Mucosa of stomach (tissue), 1 donor: ENCODE results near the gene ADSS1.

Experiments
- H3K27me3 ChIP-seq: one replicate; pipeline ENCODE4 v1.7.0; 2013; ENCODE audit warnings: mild to moderate bottlenecking, low read length; ENCODE audit not compliant: control insufficient read depth, insufficient read depth
- H3K36me3 ChIP-seq: one replicate; pipeline ENCODE4 v1.7.0; 2013; ENCODE audit warnings: low read length; ENCODE audit not compliant: control insufficient read depth, insufficient read depth
- H3K4me1 ChIP-seq: one replicate; pipeline ENCODE4 v1.7.0; 2013; ENCODE audit warnings: mild to moderate bottlenecking, low read length; ENCODE audit not compliant: control insufficient read depth, insufficient read depth
- H3K4me3 ChIP-seq: one replicate; pipeline ENCODE4 v1.7.0; 2013; ENCODE audit warnings: low read length
- H3K9ac ChIP-seq: one replicate; pipeline ENCODE4 v1.7.0; 2013; ENCODE audit warnings: mild to moderate bottlenecking, low read length, moderate library complexity
- H3K9me3 ChIP-seq: one replicate; pipeline ENCODE4 v1.7.0; 2013; ENCODE audit warnings: mild to moderate bottlenecking, low read length, moderate library complexity; ENCODE audit not compliant: control insufficient read depth
- donor health status: Pancreatic carcinoma.

The ADSS1 gene

DNA sequence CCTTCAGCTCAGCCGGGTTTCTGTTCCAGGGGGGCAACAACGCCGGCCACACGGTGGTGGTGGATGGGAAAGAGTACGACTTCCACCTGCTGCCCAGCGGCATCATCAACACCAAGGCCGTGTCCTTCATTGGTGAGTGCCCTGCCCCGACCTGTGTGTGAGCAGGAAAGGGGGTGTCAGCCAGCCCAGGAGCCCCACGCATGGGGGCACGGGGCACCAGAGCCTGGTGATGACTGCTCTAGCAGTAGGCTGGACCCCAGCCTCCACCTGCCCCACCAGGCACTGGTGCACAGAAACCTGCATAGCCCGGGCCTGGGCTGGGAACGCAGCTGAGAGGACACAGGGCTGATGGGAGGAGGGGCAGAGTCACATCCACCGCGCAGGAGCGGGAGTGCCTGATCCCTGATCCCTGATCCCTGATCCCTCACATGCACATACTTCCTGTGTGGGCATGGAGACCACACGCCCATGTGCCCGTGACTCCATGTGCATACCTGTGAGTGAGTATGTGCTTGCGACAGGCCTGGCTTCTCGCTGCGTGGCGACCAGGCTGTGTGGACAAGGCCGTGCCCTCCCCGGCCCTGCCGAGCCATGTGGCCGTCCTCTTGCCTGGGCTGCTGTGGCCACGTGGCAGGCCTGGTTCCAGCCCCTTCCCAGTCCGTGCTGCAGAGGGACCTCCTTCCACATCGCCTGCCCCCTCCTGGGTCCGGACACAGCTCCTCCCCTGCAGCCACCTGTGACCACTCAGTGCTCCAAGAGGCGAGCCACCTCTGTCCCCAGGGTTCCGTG, 11.2 kb downstream of the ADSS1 start:
- H3K9ac ChIP-seq = no peak overlapping the region
- H3K4me1 ChIP-seq = peaks cover 38% of the 10 kb centered on the region
- H3K9me3 ChIP-seq = no peaks in the 10 kb centered on the region
- H3K36me3 ChIP-seq = peaks cover 4% of the 10 kb centered on the region
- H3K27me3 ChIP-seq = no peaks in the 10 kb centered on the region
- no peak overlapping the region for H3K4me3 ChIP-seq

DNA sequence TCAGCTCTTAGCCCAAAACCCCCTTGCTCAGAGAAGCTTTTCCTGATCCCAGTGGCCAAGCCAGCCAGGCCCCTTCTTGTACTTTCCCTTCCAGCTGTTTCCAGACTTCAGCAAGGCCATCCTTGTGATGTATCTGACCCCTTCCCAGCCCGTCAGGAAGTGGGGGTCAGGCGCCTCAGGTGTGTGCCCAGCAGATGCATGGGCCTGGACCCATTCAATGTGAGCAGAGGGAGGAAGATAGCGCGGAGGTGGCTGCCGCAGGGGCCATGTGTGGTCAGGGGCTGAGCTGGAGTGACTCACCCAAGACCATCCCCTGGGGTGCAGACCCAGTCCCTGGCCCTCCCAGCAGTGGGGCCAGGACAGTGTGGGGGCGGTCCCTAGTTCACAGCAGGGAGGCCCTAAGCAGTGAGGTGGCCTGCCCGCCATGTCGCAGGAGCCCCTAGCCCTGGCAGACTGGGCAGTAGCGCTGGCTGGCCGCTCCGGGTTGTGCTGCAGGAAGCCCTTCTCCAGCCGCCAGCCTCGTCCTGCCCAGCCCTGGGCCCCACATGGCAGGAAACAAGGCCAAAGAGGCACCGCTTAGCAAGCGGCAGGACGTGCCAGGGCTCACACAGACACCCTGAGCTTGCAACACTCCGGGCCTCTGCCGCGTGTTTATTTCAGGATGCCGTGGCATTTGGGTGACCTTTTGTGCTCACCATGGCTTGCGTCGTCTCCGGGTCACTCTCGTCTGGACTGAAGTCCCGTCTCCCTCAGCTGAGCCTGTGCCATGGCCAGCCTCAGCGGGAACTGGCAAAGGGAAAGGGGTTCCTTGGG, 12.0 kb downstream of the ADSS1 start:
- H3K36me3 ChIP-seq = peaks cover 4% of the 10 kb centered on the region
- H3K9me3 ChIP-seq = no peaks in the 10 kb centered on the region
- H3K9ac ChIP-seq = no peak overlapping the region
- H3K27me3 ChIP-seq = no peaks in the 10 kb centered on the region
- H3K4me3 ChIP-seq = no peak overlapping the region
- peaks cover 37% of the 10 kb centered on the region for H3K4me1 ChIP-seq

DNA sequence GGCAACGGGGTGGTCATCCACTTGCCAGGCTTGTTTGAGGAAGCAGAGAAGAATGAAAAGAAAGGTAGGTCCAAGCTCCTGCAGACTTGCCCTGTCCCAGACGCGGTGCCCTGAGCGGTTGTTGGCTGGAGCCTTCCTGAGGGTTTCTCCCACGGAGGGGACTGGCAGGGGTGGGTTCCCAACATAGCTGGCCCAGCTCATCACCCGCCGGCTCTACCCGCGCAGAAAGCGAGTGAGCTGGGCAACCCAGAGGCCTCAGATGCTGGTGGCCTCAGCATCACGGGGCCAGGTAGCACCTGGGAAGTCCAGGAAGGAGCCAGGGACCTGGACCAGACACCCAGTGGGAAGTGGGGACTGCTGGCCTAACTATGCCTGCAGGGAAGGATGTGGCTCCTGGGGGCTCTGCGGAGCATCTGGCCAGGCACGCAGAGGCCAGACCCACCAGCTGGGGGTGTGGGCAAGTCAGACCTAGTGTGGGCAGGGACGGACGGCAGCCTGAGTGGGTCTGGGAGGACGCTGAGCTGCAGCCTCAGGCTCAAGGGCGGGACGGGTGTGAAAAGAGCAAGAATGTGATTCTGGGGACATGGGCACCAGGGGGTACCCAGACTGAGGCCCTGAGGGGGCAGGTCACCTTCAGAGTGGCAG, 14.5 kb downstream of the ADSS1 start:
- Histone ChIP-seq H3K4me3 (no peak overlapping the region), H3K27me3 (no peaks in the 10 kb centered on the region), H3K36me3 (peaks cover 4% of the 10 kb centered on the region), H3K9ac (no peak overlapping the region), H3K9me3 (no peaks in the 10 kb centered on the region), H3K4me1 (peaks cover 13% of the 10 kb centered on the region)

DNA sequence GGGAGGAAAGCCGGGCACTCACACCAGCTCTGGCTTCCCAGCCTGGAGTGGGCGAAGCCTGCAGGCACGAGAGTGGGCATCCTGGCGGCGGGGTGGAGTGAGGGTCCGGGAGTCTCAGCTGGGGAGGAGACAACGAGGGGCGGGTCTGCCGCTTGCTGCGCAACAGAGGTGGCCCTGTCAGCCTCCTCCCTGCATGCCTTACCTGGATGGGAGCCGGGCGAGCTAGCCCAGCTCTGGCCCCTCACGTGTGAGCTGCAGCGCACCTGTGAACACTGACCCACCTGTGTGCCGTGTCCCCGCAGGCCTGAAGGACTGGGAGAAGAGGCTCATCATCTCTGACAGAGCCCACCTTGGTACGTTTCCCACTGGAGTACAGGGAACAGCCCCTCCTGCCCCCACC, 15.0 kb downstream of the ADSS1 start:
- H3K27me3 ChIP-seq = no peaks in the 10 kb centered on the region
- H3K9me3 ChIP-seq = no peaks in the 10 kb centered on the region
- H3K4me3 ChIP-seq = no peak overlapping the region
- no peak overlapping the region for H3K9ac ChIP-seq
- peaks cover 7% of the 10 kb centered on the region for H3K4me1 ChIP-seq
- H3K36me3 ChIP-seq = peaks cover 4% of the 10 kb centered on the region

DNA sequence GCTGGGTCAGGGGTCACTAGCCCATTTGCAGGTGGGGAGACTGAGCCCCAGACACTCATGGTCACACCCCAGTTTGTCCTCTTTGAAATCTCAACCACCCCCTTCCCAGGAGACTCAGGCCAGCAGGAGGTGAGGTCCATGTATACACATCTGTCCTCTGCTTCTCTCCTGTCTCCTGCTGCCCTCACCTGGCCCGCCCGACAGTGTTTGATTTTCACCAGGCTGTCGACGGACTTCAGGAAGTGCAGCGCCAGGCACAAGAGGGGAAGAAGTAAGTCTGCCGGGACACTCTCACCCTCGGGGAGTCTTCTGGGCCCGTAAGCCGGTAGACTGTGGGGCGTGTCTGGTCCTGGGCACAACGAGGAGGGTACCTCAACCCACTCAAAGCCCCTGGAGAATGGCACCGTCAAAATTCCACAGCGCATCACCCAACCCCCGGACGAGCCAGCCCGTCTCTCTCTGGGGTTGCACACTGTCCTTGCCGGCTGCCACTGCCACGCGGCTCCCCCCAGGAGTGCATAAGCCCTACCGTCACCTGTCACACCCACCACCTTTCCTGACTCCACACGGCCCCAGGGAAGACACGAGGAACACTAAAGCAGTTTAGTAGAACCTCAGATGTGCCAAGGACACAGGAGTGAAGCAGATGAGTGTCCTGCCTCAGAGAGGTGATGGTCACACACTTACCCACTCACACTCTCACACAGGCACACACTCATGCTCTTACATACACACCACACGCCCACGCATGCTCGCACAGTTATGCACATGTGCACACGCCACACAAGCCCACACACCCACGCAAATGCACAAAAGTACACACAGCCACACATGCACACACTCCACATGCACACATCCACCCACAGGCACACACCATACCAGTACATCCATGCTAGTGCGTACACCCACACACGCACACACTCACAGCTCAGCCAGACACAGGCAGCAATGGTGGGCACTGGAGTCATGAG, 15.8 kb downstream of the ADSS1 start:
- H3K36me3 ChIP-seq = peaks cover 4% of the 10 kb centered on the region

DNA sequence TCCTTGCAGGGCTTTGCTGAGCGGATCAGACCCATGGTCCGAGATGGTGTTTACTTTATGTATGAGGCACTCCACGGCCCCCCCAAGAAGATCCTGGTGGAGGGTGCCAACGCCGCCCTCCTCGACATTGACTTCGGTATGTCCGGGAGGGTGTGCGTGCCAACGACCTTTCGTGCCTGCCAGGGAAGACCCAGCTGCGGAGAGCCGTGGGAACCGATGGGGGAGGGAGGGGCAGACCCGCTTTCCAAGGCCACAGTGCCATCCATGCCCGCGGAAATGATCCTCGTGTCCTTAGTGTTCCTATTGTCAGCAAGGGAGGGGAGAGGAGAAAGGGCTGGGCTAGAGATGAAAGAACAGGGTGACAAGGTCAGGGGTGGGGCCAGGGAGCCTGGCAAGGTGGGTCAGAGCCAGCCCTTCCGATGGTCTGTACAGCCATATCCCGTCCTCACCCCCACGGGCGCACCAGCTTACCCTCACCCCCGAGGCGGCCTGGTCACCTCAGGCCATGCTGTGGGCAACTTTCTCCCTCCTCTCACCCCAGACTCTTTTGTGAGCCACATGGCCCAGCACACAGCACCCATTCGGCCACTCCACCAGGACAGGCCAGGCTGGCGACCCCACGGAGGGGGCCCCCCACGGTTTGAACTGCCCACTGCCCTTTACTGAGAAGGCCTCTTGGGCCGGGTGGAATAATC, 17.2 kb downstream of the ADSS1 start:
- H3K4me1 ChIP-seq = no peaks in the 10 kb centered on the region
- H3K27me3 ChIP-seq = no peaks in the 10 kb centered on the region
- peaks cover 4% of the 10 kb centered on the region for H3K36me3 ChIP-seq
- no peak overlapping the region for H3K4me3 ChIP-seq
- no peaks in the 10 kb centered on the region for H3K9me3 ChIP-seq
- no peak overlapping the region for H3K9ac ChIP-seq

More for the DNA sequence above, 15.8 kb downstream of the ADSS1 start:
- no peak overlapping the region for H3K9ac ChIP-seq
- no peak overlapping the region for H3K4me3 ChIP-seq
- no peaks in the 10 kb centered on the region for H3K4me1 ChIP-seq
- no peaks in the 10 kb centered on the region for H3K9me3 ChIP-seq
- no peaks in the 10 kb centered on the region for H3K27me3 ChIP-seq

DNA sequence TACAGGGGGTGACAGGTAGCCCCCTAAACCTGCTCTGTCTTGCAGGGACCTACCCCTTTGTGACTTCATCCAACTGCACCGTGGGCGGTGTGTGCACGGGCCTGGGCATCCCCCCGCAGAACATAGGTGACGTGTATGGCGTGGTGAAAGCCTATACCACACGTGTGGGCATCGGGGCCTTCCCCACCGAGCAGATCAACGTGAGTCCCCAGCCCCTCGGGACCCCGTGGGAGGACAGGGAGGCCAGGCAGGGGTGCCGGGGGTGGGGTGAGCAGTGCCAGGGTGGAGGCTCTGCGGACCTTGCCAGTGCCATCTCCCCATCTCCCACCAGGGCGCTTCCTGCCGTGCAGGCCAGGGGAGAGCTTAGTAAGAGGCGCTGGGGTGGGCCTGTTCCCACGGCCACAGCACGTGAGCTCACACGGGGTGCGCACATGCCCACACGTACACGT, 17.8 kb downstream of the ADSS1 start:
- H3K36me3 ChIP-seq = peaks cover 4% of the 10 kb centered on the region
- H3K4me3 ChIP-seq = no peak overlapping the region
- H3K4me1 ChIP-seq = peaks cover 5% of the 10 kb centered on the region
- no peaks in the 10 kb centered on the region for H3K9me3 ChIP-seq
- H3K27me3 ChIP-seq = no peaks in the 10 kb centered on the region
- no peak overlapping the region for H3K9ac ChIP-seq

DNA sequence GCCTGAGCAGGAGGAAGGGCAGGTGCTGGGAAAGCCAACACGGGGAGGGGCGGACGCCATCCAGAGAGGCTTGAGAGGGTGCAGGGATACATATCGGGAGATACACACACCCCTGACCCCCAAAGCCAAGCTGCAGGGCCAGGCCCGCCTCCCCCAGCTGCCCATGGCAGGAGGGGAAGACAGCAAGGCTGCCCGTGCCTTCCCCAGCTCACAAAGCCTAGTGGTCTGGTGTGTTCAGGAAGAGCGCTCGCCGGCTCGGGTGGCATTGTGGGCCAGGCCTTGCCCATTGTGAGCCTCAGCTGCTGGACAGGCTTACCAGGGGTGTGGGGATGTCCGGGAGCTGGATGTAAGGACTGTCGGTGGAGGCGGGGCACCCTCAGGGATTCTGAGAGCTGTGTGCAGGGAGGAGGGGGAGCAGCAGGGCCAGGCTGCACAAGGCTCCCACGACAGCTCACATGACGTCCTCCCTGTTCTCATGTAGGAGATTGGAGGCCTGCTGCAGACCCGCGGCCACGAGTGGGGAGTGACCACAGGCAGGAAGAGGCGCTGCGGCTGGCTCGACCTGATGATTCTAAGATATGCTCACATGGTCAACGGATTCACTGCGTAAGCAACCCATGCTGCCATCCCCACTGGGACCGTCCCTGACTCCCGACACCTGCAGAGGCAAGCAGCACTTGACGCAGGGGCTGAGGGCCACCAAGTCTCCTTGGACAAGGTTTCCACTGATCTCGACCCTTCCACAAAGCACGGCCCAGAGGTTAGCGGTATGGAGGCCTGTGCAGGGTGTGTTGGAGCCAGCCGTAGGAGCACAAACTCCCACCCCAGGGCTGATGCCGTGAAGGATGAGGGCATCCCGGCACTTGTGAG, 18.8 kb downstream of the ADSS1 start:
- H3K4me3 ChIP-seq = no peak overlapping the region
- H3K9me3 ChIP-seq = no peaks in the 10 kb centered on the region
- no peak overlapping the region for H3K9ac ChIP-seq
- H3K4me1 ChIP-seq = peaks cover 15% of the 10 kb centered on the region
- H3K36me3 ChIP-seq = peaks cover 4% of the 10 kb centered on the region
- no peaks in the 10 kb centered on the region for H3K27me3 ChIP-seq

DNA sequence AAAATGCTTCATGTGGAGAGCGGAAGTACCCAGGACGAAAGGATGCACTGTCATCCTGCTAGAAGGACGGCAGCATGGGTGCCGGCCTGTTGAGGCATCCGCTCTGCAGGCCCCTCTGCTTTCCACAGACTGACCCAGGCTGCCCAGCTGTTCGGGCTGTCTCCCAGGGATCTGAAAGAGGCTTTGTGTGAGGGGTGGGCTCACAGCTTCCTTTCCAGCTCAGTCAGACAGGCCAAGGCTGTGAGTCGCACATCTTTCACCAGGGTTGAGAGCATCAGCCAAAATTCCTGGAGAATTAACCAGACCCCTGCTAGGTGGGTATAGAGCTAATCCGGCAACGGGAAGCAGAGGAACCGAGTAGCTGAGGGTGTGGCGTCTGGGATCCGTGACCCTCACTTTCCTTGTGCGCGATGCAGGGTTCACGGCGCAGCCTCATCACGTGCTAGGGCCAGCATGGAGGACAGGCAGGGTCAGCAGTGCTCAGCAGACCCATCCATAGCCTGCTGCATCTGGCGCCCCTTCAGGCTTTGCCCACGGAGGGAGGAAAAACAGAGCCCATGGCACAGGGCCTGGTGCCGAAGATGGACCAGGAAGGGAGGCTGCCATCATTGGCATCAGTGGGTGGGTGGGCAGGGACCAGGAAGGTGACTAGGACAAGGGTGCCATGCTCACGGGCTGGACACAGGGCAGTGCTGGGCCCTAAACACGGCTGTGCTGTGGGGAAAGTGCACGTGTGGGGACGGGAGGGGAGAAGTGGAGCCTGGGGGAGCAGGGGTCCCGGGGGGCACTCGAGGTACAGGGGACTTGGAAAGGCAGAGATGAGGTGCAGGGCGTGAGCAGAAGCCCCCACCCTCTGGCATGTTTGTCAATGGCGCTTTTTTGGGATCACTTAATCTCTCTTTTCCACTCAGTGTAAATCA, 19.7 kb downstream of the ADSS1 start:
- no peaks in the 10 kb centered on the region for H3K27me3 ChIP-seq
- no peaks in the 10 kb centered on the region for H3K9me3 ChIP-seq
- no peak overlapping the region for H3K9ac ChIP-seq
- H3K4me3 ChIP-seq = no peak overlapping the region
- peaks cover 4% of the 10 kb centered on the region for H3K36me3 ChIP-seq
- peaks cover 23% of the 10 kb centered on the region for H3K4me1 ChIP-seq

DNA sequence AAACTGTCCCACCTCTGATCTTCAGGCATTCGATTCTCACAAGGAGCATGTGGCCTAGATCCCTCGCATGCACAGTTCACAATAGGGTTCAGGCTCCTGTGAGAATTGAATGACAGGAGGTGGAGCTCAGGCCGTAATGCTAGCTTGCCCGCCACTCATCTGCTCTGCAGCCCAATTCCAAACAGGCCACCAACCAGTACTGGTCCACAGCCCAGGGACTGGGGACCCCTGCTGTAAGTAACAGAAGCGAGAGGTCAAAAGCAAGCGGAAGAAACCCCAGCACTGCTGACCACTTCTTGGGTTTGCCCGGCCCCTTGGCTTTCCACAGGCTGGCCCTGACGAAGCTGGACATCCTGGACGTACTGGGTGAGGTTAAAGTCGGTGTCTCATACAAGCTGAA, 20.5 kb downstream of the ADSS1 start:
- Histone ChIP-seq H3K36me3 (peaks cover 4% of the 10 kb centered on the region), H3K4me1 (peaks cover 31% of the 10 kb centered on the region), H3K27me3 (no peaks in the 10 kb centered on the region), H3K9me3 (no peaks in the 10 kb centered on the region), H3K9ac (no peak overlapping the region), H3K4me3 (no peak overlapping the region)
